ENCODE data around the gene HTT-AS.
"Not testable (repeated sequence)": the region's sequence is repeated elsewhere in the genome, so short reads cannot be mapped to it uniquely, and the experiment has no call there.

Gene HTT-AS

GRCh38 chr4:3074078-3074845, at the start of gene HTT-AS, which contains the start of gene HTT:
HTT-AS (minus strand) TSS chr4:3074538.
HTT (plus strand) TSS chr4:3074681; CDS start chr4:3074826, 145 bp downstream.
- peak; percentile 97 to 100 for DNase-seq (ENCODE audit: low read depth in 2 of 2)

DNA sequence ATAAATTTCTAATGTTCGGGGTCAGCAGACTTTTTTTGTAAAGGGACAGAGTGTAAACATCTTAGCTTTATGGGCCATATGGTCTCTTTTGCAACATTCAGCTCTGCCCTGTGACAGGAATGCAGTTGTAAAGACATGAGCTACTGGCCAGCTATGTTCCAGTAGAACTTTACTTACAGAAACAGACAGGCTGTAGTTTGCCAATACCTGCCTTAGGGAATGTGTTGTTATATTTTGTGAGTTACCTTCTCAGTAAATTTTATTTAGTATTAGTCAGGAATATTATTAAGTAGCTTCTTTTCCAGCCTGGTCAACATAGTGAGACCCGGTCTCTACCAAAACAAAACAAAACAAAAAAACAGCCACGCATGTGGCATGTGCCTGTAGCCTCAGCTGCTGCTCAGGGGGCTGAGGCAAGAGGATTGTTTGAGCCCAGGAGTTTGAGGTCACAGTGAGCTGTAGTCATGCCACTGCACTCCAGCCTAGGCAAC, 48.9 kb upstream of the HTT-AS start:
- no peak for DNase-seq (ENCODE audit: low read depth in 2 of 2)

DNA sequence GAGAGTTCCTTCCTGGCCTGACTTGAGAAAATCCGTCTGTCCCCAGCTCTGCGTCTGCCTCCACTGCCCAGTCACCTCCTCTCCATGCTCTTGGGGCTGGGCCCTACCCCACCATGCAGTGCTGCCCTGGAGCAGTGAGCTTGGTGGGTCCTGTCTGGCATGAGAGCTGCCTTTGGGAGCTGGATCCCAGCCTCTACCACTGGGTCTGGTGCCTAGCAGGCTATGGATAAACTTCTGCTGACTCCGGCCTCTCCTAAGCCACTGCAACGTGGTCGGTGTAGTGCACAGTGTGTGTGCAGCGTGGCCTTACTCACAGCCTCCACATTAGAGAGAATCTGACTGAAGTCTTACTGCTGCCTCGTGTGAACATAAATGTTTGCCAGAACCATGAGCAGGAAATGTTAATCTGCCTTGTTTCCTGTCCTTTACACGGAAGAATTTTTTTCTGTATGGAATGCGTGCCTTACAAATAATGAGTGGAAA, 47.8 kb upstream of the HTT-AS start:
- no peak for DNase-seq (ENCODE audit: low read depth in 2 of 2)

GRCh38 chr4:3121596-3121995, 47.3 kb upstream of the HTT-AS start:
- no peak for DNase-seq (ENCODE audit: low read depth in 2 of 2)

- DNase-seq (ENCODE audit: low read depth in 2 of 2) = no peak
These were observed 46.8 kb upstream of the HTT-AS start for GRCh38 chr4:3121110-3121509.

DNA sequence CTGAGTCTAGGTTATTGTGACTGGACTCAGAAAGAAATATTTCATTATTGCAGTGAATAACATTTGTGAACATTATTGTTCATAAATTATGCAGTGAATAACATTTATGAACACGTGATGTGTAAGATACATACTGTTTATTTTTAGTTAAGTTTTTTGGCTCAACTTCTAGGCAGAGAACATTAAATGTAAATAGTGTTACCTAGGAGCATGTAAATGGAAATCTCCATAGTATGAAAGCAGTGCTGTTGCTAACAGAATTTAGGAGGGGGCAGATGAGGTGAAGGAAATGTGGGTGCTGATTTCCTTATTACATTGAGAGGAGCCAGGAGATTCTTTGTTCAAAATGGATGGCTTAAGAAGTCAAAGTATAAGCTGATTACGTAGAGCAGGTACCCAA, 45.1 kb upstream of the HTT-AS start:
- no peak for DNase-seq (ENCODE audit: low read depth in 2 of 2)

DNA sequence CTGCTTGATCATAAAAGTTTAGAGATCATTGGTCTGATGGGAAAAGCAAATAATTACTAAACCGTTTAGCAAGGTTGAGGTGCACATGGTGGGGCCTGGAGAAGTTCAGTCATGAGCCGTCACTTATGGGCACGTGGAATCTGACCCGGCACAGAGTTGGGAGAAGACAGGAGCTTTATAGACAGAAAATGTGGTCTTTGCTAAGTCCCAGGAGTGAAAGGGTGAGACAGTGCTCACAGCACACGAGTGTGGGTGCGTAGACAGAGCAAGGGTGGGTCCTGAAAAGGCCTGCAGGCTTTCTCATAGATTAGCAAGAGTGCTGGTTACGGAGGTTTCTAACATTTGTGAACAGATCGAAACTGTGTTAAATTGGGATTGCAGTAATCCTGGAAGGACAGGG, 44.0 kb upstream of the HTT-AS start:
- no peak for DNase-seq (ENCODE audit: low read depth in 2 of 2)

DNA sequence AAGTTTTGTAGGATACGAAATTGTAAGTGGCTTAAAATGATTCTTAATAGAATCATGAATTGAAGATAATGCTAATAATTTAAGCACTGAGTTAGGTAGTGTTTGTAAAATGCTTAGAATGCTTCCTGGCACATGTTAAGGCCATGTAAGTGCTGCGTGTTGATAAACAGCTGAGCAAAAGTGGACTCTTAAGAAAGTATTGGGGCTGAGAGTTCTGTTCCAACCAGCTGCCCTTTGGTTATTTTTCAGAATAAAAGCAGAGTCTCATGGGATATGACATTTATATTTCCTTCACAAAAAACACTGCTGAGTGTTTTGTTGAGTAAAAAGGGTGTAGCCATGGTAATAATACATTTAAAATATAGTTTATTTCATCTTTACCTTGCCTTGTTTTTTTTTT, 42.6 kb upstream of the HTT-AS start:
- DNase-seq (ENCODE audit: low read depth in 2 of 2) = no peak

DNA sequence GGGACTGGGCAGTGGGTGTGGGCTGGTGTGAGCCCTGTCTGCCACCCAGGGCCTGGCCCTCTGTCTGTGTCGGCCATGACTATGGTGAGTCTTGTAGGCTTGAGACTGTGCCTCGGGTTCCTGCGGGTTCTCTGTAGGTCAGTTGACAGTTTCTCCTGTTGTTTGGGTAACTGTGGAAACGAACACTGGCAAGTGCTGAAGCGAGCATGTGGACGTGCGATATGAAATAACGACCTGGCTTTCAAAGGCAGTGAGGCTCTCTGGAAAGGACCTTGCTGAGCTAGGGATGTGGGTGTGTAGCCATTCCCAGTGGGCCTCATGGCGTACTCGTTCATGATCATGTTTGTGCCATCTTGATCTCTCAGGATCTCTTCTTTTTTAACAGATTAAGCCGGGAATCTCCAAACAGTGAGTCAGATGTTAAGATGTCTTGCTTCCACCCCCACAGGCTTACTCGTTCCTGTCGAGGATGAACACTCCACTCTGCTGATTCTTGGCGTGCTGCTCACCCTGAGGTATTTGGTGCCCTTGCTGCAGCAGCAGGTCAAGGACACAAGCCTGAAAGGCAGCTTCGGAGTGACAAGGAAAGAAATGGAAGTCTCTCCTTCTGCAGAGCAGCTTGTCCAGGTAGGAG, 41.4 kb upstream of the HTT-AS start:
- DNase-seq (ENCODE audit: low read depth in 2 of 2) = no peak

- DNase-seq (ENCODE audit: low read depth in 2 of 2) = no peak
These were observed 40.0 kb upstream of the HTT-AS start for GRCh38 chr4:3114377-3114776.

GRCh38 chr4:3112609-3113469, 38.5 kb upstream of the HTT-AS start:
- no peak for DNase-seq (ENCODE audit: low read depth in 2 of 2)

DNA sequence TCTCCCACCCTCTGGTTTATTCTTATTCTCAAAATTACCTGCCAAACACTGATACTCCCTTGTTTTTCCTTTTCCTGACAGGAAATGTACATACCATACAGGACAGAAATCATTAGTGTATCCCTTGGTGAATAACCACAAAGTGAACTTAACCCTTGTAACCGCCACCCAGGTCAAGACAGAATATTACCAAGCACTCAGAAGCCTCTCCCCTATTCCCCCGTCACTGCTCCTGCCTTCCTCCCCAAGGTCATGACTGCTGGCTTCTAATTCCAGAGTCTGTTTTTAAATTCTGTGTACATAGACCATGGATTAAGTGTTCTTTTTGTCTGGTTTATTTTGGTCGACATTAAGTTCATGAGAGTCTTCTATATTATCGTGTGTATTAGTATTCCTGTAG, 37.9 kb upstream of the HTT-AS start:
- no peak for DNase-seq (ENCODE audit: low read depth in 2 of 2)

DNA sequence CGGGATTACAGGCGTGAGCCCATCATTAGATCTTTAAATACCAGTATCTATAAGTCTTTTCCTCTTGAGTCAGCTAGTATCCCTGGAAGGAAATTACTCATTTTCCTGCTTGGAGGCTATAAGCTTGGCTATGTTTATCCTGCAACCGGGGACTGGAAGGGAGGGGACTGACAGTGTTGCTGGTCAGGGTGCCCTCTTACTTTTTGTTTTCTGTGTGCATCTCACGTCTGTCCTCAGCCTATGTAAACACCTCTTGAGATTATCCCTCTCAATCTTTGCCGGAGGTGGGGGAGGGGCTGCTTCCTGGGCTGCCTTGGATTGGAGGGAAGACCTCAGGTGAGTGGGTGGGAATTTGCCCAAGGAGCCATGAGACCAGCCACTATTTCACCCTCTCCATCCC, 37.1 kb upstream of the HTT-AS start:
- no peak for DNase-seq (ENCODE audit: low read depth in 2 of 2)

GRCh38 chr4:3108211-3108610, 33.9 kb upstream of the HTT-AS start:
- DNase-seq (ENCODE audit: low read depth in 2 of 2) = no peak

- DNase-seq (ENCODE audit: low read depth in 2 of 2) = no peak
These were observed 33.4 kb upstream of the HTT-AS start for GRCh38 chr4:3107691-3108121.

DNA sequence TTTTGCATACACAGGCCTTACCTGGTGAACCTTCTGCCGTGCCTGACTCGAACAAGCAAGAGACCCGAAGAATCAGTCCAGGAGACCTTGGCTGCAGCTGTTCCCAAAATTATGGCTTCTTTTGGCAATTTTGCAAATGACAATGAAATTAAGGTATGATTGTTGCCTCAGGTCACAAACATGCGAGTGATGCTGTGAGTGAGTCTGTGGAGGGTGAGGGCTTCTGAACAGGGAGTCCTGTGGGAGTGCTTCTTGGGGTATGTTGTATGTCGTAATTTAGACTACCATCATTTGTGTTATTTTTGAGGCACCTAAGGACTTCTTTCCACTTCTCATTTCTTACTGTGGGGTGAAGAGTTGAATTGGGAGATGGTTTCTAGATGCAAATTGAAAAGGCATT, 32.9 kb upstream of the HTT-AS start:
- no peak for DNase-seq (ENCODE audit: low read depth in 2 of 2)

- peak; percentile 88 for DNase-seq (ENCODE audit: low read depth in 2 of 2)
These were observed 32.2 kb upstream of the HTT-AS start for GRCh38 chr4:3106339-3107186.

GRCh38 chr4:3098346-3098745, 24.0 kb upstream of the HTT-AS start:
- DNase-seq (ENCODE audit: low read depth in 2 of 2) = no peak

GRCh38 chr4:3096202-3096601, 21.9 kb upstream of the HTT-AS start:
- DNase-seq (ENCODE audit: low read depth in 2 of 2) = no peak

- DNase-seq (ENCODE audit: low read depth in 2 of 2) = not testable (repeated sequence)
These were observed 20.4 kb upstream of the HTT-AS start for GRCh38 chr4:3094701-3095100.

GRCh38 chr4:3091464-3091863, 17.1 kb upstream of the HTT-AS start:
- no peak for DNase-seq (ENCODE audit: low read depth in 2 of 2)
